ENCODE measurements around the gene PHKB. TPM values are rescaled to one million over a fixed set of nuclear protein-coding genes. Genes with fewer than 3 reads are reported as not detected.

Gene PHKB
- total and polyA plus RNA-seq, 2 donors (not counting 3 experiments of a cell fraction or from before 2014, with no cell fraction given): 30.1 to 61.0 TPM

- Histone ChIP-seq H3K4me1 (ENCODE audit: control insufficient read depth, extremely low read depth, insufficient read depth, low read length) (no peaks in the 10 kb centered on the region), H2AFZ (ENCODE audit: low read depth, low read length) (no peak overlapping the region), H3K36me3 (ENCODE audit: control insufficient read depth in 2 of 2, extremely low read depth in 1 of 2, insufficient read depth in 2 of 2, low read length in 2 of 2) (no peaks in the 10 kb centered on the region), H3K9ac (replicated peaks; ENCODE audit: extremely low read depth, insufficient read depth, low read length) (no peak overlapping the region), H3K4me2 (ENCODE audit: insufficient read depth, low read length) (no peak overlapping the region), H3K4me3 (replicated peaks in 1 of 3; ENCODE audit: insufficient read depth in 1 of 3, low read depth in 1 of 3, low read length in 3 of 3) (no peak overlapping the region), H3K27ac (ENCODE audit: insufficient read depth, low read depth, low read length) (no peak overlapping the region), H4K20me1 (replicated peaks; ENCODE audit: control insufficient read depth, extremely low read depth, insufficient read depth, low read length) (no peaks in the 10 kb centered on the region), H3K9me1 (replicated peaks; ENCODE audit: control insufficient read depth, extremely low read depth, insufficient read depth, low read length) (no peaks in the 10 kb centered on the region), H3K27me3 (ENCODE audit: control insufficient read depth in 2 of 2, insufficient read depth in 2 of 2, low read length in 2 of 2) (no peaks in the 10 kb centered on the region), H3K79me2 (ENCODE audit: control insufficient read depth, insufficient read depth, low read length) (no peaks in the 10 kb centered on the region), H3K9me3 (replicated peaks; ENCODE audit: control insufficient read depth, insufficient read depth, low read length) (no peaks in the 10 kb centered on the region)
- no peak for DNase-seq (ENCODE audit: low read depth, low spot score)
- dilution Hi-C loops (cut with MboI; ENCODE audit: extremely low pct_ligation_motif_present, low sequenced_read_pairs): no loop called here
- CTCF ChIA-PET: interaction anchor here (1.3 kb wide), 1 partner anchor 22 kb away, joined by 3 read pairs; no protein-coding TSS in a partner anchor
- intact Hi-C loops (cut with micrococcal nuclease): no loop called here
- TF ChIP-seq POLR2AphosphoS5 (IDR thresholded peaks at IDR 0.05; ENCODE audit: insufficient read depth, low read depth, low read length) (no peak), POLR2A (IDR thresholded peaks at IDR 0.05; ENCODE audit: low read depth, low read length) (no peak), CTCF (IDR thresholded peaks at IDR 0.05; ENCODE audit: extremely low read depth in 1 of 2, insufficient read depth in 1 of 2, low read depth in 1 of 2, low read length in 2 of 2) (no peak)
- FAIRE-seq: no peak
- no TSS peak for BruUV-seq (replicated peaks)
- POLR2A ChIA-PET: no interaction called here
Observed at GRCh38 chr16:47600376-47600775, 139.2 kb downstream of the PHKB start.

GRCh38 chr16:47604306-47604705, 143.2 kb downstream of the PHKB start:
- no peaks in the 10 kb centered on the region for H3K27me3 ChIP-seq (ENCODE audit: control insufficient read depth in 2 of 2, insufficient read depth in 2 of 2, low read length in 2 of 2)
- H3K9me1 ChIP-seq (replicated peaks; ENCODE audit: control insufficient read depth, extremely low read depth, insufficient read depth, low read length): no peaks in the 10 kb centered on the region
- no peaks in the 10 kb centered on the region for H3K9me3 ChIP-seq (replicated peaks; ENCODE audit: control insufficient read depth, insufficient read depth, low read length)
- H3K36me3 ChIP-seq (ENCODE audit: control insufficient read depth in 2 of 2, extremely low read depth in 1 of 2, insufficient read depth in 2 of 2, low read length in 2 of 2): no peaks in the 10 kb centered on the region
- H3K4me3 ChIP-seq (replicated peaks in 1 of 3; ENCODE audit: insufficient read depth in 1 of 3, low read depth in 1 of 3, low read length in 3 of 3): no peak overlapping the region
- H4K20me1 ChIP-seq (replicated peaks; ENCODE audit: control insufficient read depth, extremely low read depth, insufficient read depth, low read length): no peaks in the 10 kb centered on the region
- H3K9ac ChIP-seq (replicated peaks; ENCODE audit: extremely low read depth, insufficient read depth, low read length): no peak overlapping the region
- H3K4me2 ChIP-seq (ENCODE audit: insufficient read depth, low read length): no peak overlapping the region
- FAIRE-seq (no peak), DNase-seq (ENCODE audit: low read depth, low spot score) (no peak)
- H3K79me2 ChIP-seq (ENCODE audit: control insufficient read depth, insufficient read depth, low read length): no peaks in the 10 kb centered on the region
- ChIA-PET POLR2A (no interaction called here), CTCF (no interaction called here)
- no TSS peak for BruUV-seq (replicated peaks)
- TF ChIP-seq EZH2 (IDR thresholded peaks at IDR 0.05; ENCODE audit: borderline replicate concordance, low read depth, low read length, severe bottlenecking) (no peak), JUN (IDR thresholded peaks at IDR 0.05; ENCODE audit: borderline replicate concordance, insufficient read depth, insufficient read length, low read depth) (no peak), FOS (IDR thresholded peaks at IDR 0.05; ENCODE audit: borderline replicate concordance, insufficient read depth, low read length) (no peak), MAX (IDR thresholded peaks at IDR 0.05; ENCODE audit: insufficient read depth, insufficient read length) (no peak), GATA2 (IDR thresholded peaks at IDR 0.05; ENCODE audit: insufficient read depth, insufficient read length, low read depth, low read length) (no peak), POLR2A (IDR thresholded peaks at IDR 0.05; ENCODE audit: low read depth, low read length) (no peak)
- dilution Hi-C loops (cut with MboI; ENCODE audit: extremely low pct_ligation_motif_present, low sequenced_read_pairs) (no loop called here), intact Hi-C loops (cut with micrococcal nuclease) (no loop called here)
- no peak overlapping the region for H3K27ac ChIP-seq (ENCODE audit: insufficient read depth, low read depth, low read length)
- no peak overlapping the region for H2AFZ ChIP-seq (ENCODE audit: low read depth, low read length)
- H3K4me1 ChIP-seq (ENCODE audit: control insufficient read depth, extremely low read depth, insufficient read depth, low read length): no peaks in the 10 kb centered on the region

Measured in endothelial cell of umbilical vein (primary cell).